VCaP (cell line): ENCODE measurements around the gene COX6B2.
"Not testable (repeated sequence)": the region's sequence is repeated elsewhere in the genome, so short reads cannot be mapped to it uniquely, and the experiment has no call there.

Experiments
- H3K27ac ChIP-seq: fragments of 450-650 bp; 2 replicates; pipeline ENCODE4 v1.5.1; 2017
- CTCF ChIP-seq: fragments of 450-650 bp; conservative IDR thresholded peaks from 2 replicates; pipeline ENCODE4 v1.5.1; 2017; ENCODE audit warnings: mild to moderate bottlenecking, moderate library complexity

The COX6B2 gene

GRCh38 chr19:55340784-55341147 lies 13.8 kb downstream of the COX6B2 start:
- TF ChIP-seq CTCF = no peak; the same call in 1 of the 2 replicates
- peak overlapping the region; percentile 94 for H3K27ac ChIP-seq

- TF ChIP-seq CTCF = no peak
- H3K27ac ChIP-seq = peak overlapping the region; percentile 94
Observed at GRCh38 chr19:55339889-55340783, 14.4 kb downstream of the COX6B2 start.

- peak within 1 kb of the TSS; percentile 94 for H3K27ac ChIP-seq
- peak; percentile 43; the same call in 1 of the 2 replicates for TF ChIP-seq CTCF
Observed at GRCh38 chr19:55339105-55339888, 15.2 kb downstream of the COX6B2 start, which contains the start of gene KMT5C. Gene KMT5C (plus strand): TSS chr19:55339876. CDS start chr19:55341937, 2,061 bp downstream.

- H3K27ac ChIP-seq = no peak overlapping the region
- TF ChIP-seq CTCF = no peak
Observed at GRCh38 chr19:55336101-55336500, 18.4 kb downstream of the COX6B2 start.

GRCh38 chr19:55333870-55334269 lies 20.6 kb downstream of the COX6B2 start:
- no peak for TF ChIP-seq CTCF
- no peak overlapping the region for H3K27ac ChIP-seq

- H3K27ac ChIP-seq = not testable (repeated sequence)
Observed at GRCh38 chr19:55329791-55330190, 24.7 kb downstream of the COX6B2 start.

GRCh38 chr19:55328774-55329318 lies 25.7 kb downstream of the COX6B2 start:
- not testable (repeated sequence) for H3K27ac ChIP-seq

GRCh38 chr19:55325172-55325571 lies 29.3 kb downstream of the COX6B2 start, which contains the start of gene TMEM150B:
Gene TMEM150B (minus strand): TSS chr19:55325341. CDS start chr19:55321036, 4,305 bp downstream.
- H3K27ac ChIP-seq = no peak within 1 kb of the TSS
- no peak for TF ChIP-seq CTCF
